SK-N-SH treated with all-trans-retinoic acid at 6 μM for 48 hours (cell line): ENCODE measurements around the gene CSN2.

Experiments
- CREB5 ChIP-seq: fragments of 250-450 bp; sonication (Bioruptor Pico); IDR thresholded peaks from 2 replicates; pipeline ENCODE4 v1.5.1; 2020; ENCODE audit warnings: low read depth, mild to moderate bottlenecking, moderate library complexity
- CSRNP3 ChIP-seq: fragments of 250-450 bp; sonication (Bioruptor Pico); IDR thresholded peaks from 2 replicates; pipeline ENCODE4 v1.5.1; 2021; ENCODE audit warnings: mild to moderate bottlenecking, moderate library complexity
- GLIS3 ChIP-seq: fragments of 250-450 bp; sonication (Bioruptor Pico); IDR thresholded peaks from 2 replicates; pipeline ENCODE4 v1.5.0; 2020; ENCODE audit warnings: mild to moderate bottlenecking, moderate library complexity
- POU6F1 ChIP-seq: fragments of 250-450 bp; sonication (Bioruptor Pico); IDR thresholded peaks from 2 replicates; pipeline ENCODE4 v1.8.0; 2021; ENCODE audit warnings: low read depth, mild to moderate bottlenecking, moderate library complexity, borderline replicate concordance
- SNAI2 ChIP-seq: fragments of 250-450 bp; sonication (Bioruptor Pico); IDR thresholded peaks from 2 replicates; pipeline ENCODE4 v1.5.0; 2020; ENCODE audit warnings: mild to moderate bottlenecking, moderate library complexity
- TCF4 ChIP-seq: fragments of 250-450 bp; sonication (Bioruptor Pico); IDR thresholded peaks from 2 replicates; pipeline ENCODE4 v1.8.0; 2021; ENCODE audit warnings: mild to moderate bottlenecking, moderate library complexity, borderline replicate concordance
- TOX ChIP-seq: fragments of 250-450 bp; sonication (Bioruptor Pico); IDR thresholded peaks from 2 replicates; pipeline ENCODE4 v1.8.0; 2021; ENCODE audit warnings: mild to moderate bottlenecking, moderate library complexity, borderline replicate concordance
- TSHZ2 ChIP-seq: fragments of 250-450 bp; sonication (Bioruptor Pico); IDR thresholded peaks from 2 replicates; pipeline ENCODE4 v1.5.0; 2020; ENCODE audit warnings: mild to moderate bottlenecking, moderate library complexity
- ZFP3 ChIP-seq: fragments of 250-450 bp; sonication (Bioruptor Pico); IDR thresholded peaks from 2 replicates; pipeline ENCODE4 v1.5.0; 2020; ENCODE audit warnings: mild to moderate bottlenecking, moderate library complexity
- ZFP30 ChIP-seq: fragments of 450-650 bp; formaldehyde crosslinking; IDR thresholded peaks from 2 replicates; pipeline ENCODE4 v1.5.0; 2022; ENCODE audit warnings: mild to moderate bottlenecking, moderate library complexity
- ZNF565 ChIP-seq: fragments of 450-650 bp; formaldehyde crosslinking; conservative IDR thresholded peaks from 2 replicates; pipeline ENCODE4 v1.5.0; 2020; ENCODE audit warnings: low read depth, mild to moderate bottlenecking, moderate library complexity
- ZNF8 ChIP-seq: fragments of 450-650 bp; formaldehyde crosslinking; IDR thresholded peaks from 2 replicates; pipeline ENCODE4 v1.5.0; 2020; ENCODE audit warnings: mild to moderate bottlenecking, moderate library complexity

GRCh38 chr4:70008771-70009170, 43.2 kb upstream of the CSN2 start:
- TF ChIP-seq CSRNP3 (CRISPR knock-in tag) (no peak), GLIS3 (CRISPR knock-in tag) (no peak), ZFP30 (CRISPR knock-in tag) (no peak), SNAI2 (CRISPR knock-in tag) (no peak), TSHZ2 (CRISPR knock-in tag) (no peak), TOX (CRISPR knock-in tag) (no peak), CREB5 (no peak), ZNF565 (CRISPR knock-in tag) (no peak), TCF4 (no peak), ZFP3 (CRISPR knock-in tag) (no peak), POU6F1 (CRISPR knock-in tag) (no peak), ZNF8 (CRISPR knock-in tag) (no peak)
